Sigmoid colon (tissue), 7 donors: Measurements from ENCODE around the gene FBLN2. TPM values are rescaled to one million over a fixed set of nuclear protein-coding genes. Genes with fewer than 3 reads are reported as not detected.

Experiments
- DNase-seq: peaks from one replicate; pipeline ENCODE4 v3.0.0-alpha.2; 2019
- H3K27ac ChIP-seq, 4 donors: fragments of 200-600 bp; sonication (generic); one replicate each; pipeline ENCODE4 v1.5.1; 2016 to 2019; ENCODE audit warnings: mild to moderate bottlenecking in 1 of 4
- H3K27me3 ChIP-seq, 3 donors: fragments of 200-600 bp; sonication (generic); one replicate each; pipeline ENCODE4 v1.5.1; 2019; ENCODE audit warnings: mild to moderate bottlenecking in 1 of 3
- H3K36me3 ChIP-seq, 4 donors: fragments of 200-600 bp; sonication (generic); one replicate each; pipeline ENCODE4 v1.5.1; 2016 to 2019
- H3K4me1 ChIP-seq, 4 donors: fragments of 200-600 bp; sonication (generic); one replicate each; pipeline ENCODE4 v1.5.1; 2017 to 2019
- H3K4me3 ChIP-seq, 4 donors: fragments of 200-600 bp; sonication (generic); one replicate each; pipeline ENCODE4 v1.5.1; 2017 to 2019; ENCODE audit warnings: mild to moderate bottlenecking in 2 of 4, moderate library complexity in 1 of 4
- H3K9me3 ChIP-seq, 4 donors: fragments of 200-600 bp in 3 of 4; sonication (generic) in 3 of 4; one replicate each; pipeline versions ENCODE4 v1.5.1 to v1.6.1; 2013 to 2019
- EP300 ChIP-seq, 4 donors: sonication (generic); formaldehyde crosslinking; IDR thresholded peaks; one replicate each; pipeline ENCODE4 v1.6.1; 2017; ENCODE audit warnings: antibody characterized with exemption in 4 of 4
- POLR2A ChIP-seq, 2 donors: fragments of 450-650 bp; IDR thresholded peaks; one replicate each; pipeline ENCODE4 v1.6.1; 2016; ENCODE audit warnings: antibody characterized with exemption in 2 of 2, mild to moderate bottlenecking in 2 of 2, moderate library complexity in 2 of 2
- POLR2AphosphoS5 ChIP-seq, 4 donors: sonication (generic); formaldehyde crosslinking; IDR thresholded peaks; one replicate each; pipeline ENCODE4 v1.6.1; 2017; ENCODE audit warnings: antibody characterized with exemption in 4 of 4
- WGBS, 2 donors: extraction: QIAGEN DNeasy Blood & Tissue Kit; methylation state at CpG; one replicate each; pipeline ENCODE4 v1.1.7; 2013; 5-methylcytosine and 5-hydroxymethylcytosine counted together
- intact Hi-C: fragments of 100-400 bp; cut with DNase I; formaldehyde crosslinking; loops from one replicate; pipeline ENCODE4 v1.15.1; 2023
- polyA plus RNA-seq, 3 donors: library from polyadenylated mRNA; stranded (reverse); fragments of 200-250 nt; gene quantifications; one replicate each; pipeline ENCODE4 v1.2.3, GENCODE V29; 2013
- total RNA-seq, 4 donors: library from RNA; depleted of rRNA; stranded (reverse); fragments of >200 nt; gene quantifications; one replicate each; pipeline ENCODE4 v1.1.0, GENCODE V29; 2016
- TF ChIP-seq, protein P1 (sequence below), 4 experiments: fragments of 450-650 bp in 3 of 4; fragments of 200-600 bp in 1 of 4; IDR thresholded peaks; one replicate each; pipeline ENCODE4 v1.5.1; 2016 to 2019; ENCODE audit warnings: antibody characterized with exemption in 4 of 4, mild to moderate bottlenecking in 3 of 4, moderate library complexity in 2 of 4
- donor health status: healthy with polysubstance abuse.
- donor health status: Bipolar disorder and iron deficiency.
- donor health status: healthy.

The FBLN2 gene
- total and polyA plus RNA-seq, 7 donors: 1.2 to 134 (median 18.7) TPM

GRCh38 chr3:13648060-13649001 lies 99.4 kb downstream of the FBLN2 start:
- Histone ChIP-seq H3K36me3 (no peaks in the 10 kb centered on the region), H3K27me3 (peaks cover 0 to 17% (median 9%) of the 10 kb centered on the region in 3 donors), H3K9me3 (no peaks in the 10 kb centered on the region), H3K27ac (no peak overlapping the region), H3K4me1 (peaks cover 0 to 23% (median 16%) of the 10 kb centered on the region in 4 donors), H3K4me3 (no peak overlapping the region)
- peak; percentile 86 for DNase-seq
- TF ChIP-seq, protein P1, sequence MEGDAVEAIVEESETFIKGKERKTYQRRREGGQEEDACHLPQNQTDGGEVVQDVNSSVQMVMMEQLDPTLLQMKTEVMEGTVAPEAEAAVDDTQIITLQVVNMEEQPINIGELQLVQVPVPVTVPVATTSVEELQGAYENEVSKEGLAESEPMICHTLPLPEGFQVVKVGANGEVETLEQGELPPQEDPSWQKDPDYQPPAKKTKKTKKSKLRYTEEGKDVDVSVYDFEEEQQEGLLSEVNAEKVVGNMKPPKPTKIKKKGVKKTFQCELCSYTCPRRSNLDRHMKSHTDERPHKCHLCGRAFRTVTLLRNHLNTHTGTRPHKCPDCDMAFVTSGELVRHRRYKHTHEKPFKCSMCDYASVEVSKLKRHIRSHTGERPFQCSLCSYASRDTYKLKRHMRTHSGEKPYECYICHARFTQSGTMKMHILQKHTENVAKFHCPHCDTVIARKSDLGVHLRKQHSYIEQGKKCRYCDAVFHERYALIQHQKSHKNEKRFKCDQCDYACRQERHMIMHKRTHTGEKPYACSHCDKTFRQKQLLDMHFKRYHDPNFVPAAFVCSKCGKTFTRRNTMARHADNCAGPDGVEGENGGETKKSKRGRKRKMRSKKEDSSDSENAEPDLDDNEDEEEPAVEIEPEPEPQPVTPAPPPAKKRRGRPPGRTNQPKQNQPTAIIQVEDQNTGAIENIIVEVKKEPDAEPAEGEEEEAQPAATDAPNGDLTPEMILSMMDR (IDR thresholded peaks at IDR 0.05): peak; percentile 86 to 98 (median 92)
- TF ChIP-seq POLR2AphosphoS5 (IDR thresholded peaks at IDR 0.05) (peak in 1 of 4 donors; percentile 17), POLR2A (IDR thresholded peaks at IDR 0.05) (no peak), EP300 (IDR thresholded peaks at IDR 0.05) (no peak)
- intact Hi-C loops: loop anchor here (1.0 kb wide), 2 partner anchors 152 to 556 kb away; no protein-coding TSS in a partner anchor
- 15% methylated on average over 20 of the region's 20 CpGs for WGBS, 2 donors

DNA sequence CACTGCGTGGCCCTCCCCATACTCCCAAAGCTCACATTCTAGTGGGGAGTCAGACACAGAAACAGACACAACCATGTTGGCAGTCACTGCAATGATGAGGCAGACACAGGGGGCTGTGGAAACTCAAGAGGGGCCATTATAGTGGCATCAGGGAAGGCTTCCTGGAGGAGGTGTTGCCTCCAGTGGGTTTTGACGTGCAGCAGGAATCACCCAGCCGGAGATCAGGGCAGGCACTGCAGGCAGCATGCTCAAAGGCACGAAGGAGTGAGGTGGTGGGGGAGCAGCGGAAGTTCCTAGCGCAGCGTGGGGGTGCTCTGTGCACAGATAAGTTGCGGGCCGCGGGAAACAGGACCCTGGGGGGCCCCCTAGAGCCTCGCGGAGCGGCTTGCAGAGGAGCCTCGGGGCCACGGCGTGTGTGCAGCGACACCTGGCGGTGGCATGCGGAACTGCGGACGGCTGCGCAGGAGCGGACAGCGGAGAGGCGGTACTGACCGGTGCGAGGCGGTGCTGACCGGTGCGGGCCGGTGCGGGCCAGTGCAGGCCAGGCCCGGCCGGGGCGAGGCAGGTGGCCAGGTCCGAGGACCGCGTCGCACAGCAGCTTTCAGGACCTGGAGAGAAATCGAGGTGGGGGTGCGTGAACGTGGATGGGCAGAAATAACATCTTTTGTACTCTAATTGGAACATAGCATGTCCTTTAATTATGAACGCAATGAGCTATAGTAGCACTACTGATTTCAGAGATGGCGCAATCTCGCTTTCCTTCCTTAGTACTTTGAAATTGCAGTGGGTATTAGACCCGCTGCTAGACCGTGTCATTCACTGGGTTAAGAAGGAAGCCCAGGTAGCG lies 101.5 kb downstream of the FBLN2 start:
- peaks cover 0 to 28% (median 23%) of the 10 kb centered on the region in 4 donors for H3K4me1 ChIP-seq
- peaks cover 0 to 32% (median 25%) of the 10 kb centered on the region in 3 donors for H3K27me3 ChIP-seq
- H3K9me3 ChIP-seq: no peaks in the 10 kb centered on the region
- WGBS, 2 donors: 15 to 18% methylated on average over 48 of the region's 48 CpGs
- DNase-seq: peak; percentile 76
- no peaks in the 10 kb centered on the region for H3K36me3 ChIP-seq
- TF ChIP-seq, protein P1 (IDR thresholded peaks at IDR 0.05): peak; percentile 86 to 100 (median 95)
- TF ChIP-seq POLR2AphosphoS5 (IDR thresholded peaks at IDR 0.05) (peak in 2 of 4 donors; percentile 31 to 65), POLR2A (IDR thresholded peaks at IDR 0.05) (no peak), EP300 (IDR thresholded peaks at IDR 0.05) (peak in 1 of 4 donors; percentile 84)
- intact Hi-C loops: loop anchor here (10.0 kb wide), 1 partner anchor 1274 kb away; no protein-coding TSS in a partner anchor
- H3K27ac ChIP-seq: no peak overlapping the region
- H3K4me3 ChIP-seq: no peak overlapping the region

GRCh38 chr3:13651057-13651400 lies 102.1 kb downstream of the FBLN2 start:
- WGBS, 2 donors: 91 to 92% methylated on average over 9 of the region's 9 CpGs
- Histone ChIP-seq H3K27ac (no peak overlapping the region), H3K4me1 (peaks cover 0 to 28% (median 24%) of the 10 kb centered on the region in 4 donors), H3K27me3 (peaks cover 0 to 38% (median 30%) of the 10 kb centered on the region in 3 donors), H3K9me3 (no peaks in the 10 kb centered on the region), H3K4me3 (no peak overlapping the region), H3K36me3 (no peaks in the 10 kb centered on the region)
- intact Hi-C loops: loop anchor here (10.0 kb wide), 1 partner anchor 1274 kb away; no protein-coding TSS in a partner anchor
- DNase-seq: no peak
- no peak for TF ChIP-seq POLR2A (IDR thresholded peaks at IDR 0.05)
- no peak for TF ChIP-seq EP300 (IDR thresholded peaks at IDR 0.05)
- TF ChIP-seq POLR2AphosphoS5 (IDR thresholded peaks at IDR 0.05): no peak
- TF ChIP-seq, protein P1 (IDR thresholded peaks at IDR 0.05): no peak

DNA sequence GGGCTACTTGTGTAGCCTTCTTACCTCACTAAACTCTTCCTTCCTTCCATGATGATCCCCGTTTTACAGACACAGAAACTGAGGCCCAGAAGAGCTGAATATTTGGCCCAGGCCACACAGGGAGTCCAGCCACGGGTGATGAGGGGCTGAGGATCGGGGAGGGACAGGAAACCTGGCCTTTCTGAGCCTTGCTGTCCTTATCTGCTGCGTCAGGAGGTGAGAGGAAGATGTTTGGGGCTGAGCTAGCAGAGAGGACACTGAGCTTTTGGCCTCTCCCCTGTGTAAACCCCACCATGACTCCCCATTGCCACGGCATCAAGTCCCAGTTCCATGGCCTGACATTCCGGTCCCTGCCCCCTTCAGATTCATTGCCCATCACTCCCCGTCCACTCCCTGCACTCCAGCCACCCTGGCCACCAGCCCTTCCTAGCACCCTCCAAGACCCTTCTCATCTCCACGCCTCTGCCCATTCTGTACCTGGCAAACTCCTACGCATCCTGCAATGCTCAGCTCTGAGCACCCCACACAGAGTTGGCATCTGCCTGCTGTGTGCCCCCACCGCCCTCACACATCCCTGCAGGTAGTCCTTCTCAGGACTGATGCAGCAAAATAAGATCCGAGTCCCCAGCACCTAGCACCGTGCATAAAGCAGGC lies 103.0 kb downstream of the FBLN2 start:
- 84 to 89% methylated on average over 12 of the region's 12 CpGs for WGBS, 2 donors
- intact Hi-C loops: loop anchor here (10.0 kb wide), 1 partner anchor 1273 kb away; no protein-coding TSS in a partner anchor
- no peak for DNase-seq
- Histone ChIP-seq H3K27ac (no peak overlapping the region), H3K36me3 (no peaks in the 10 kb centered on the region), H3K9me3 (no peaks in the 10 kb centered on the region), H3K27me3 (peaks cover 0 to 41% (median 38%) of the 10 kb centered on the region in 3 donors), H3K4me3 (no peak overlapping the region), H3K4me1 (peaks cover 0 to 28% (median 24%) of the 10 kb centered on the region in 4 donors)
- TF ChIP-seq EP300 (IDR thresholded peaks at IDR 0.05) (no peak), POLR2A (IDR thresholded peaks at IDR 0.05) (no peak)
